C4-2B (cell line): ENCODE data around the gene ZBTB7A.

Experiments used
- ZFX ChIP-seq: fragments of 450-650 bp; IDR thresholded peaks from 2 replicates; pipeline ENCODE4 v1.6.1; 2017
- TF ChIP-seq, protein P1 (sequence below): fragments of 450-650 bp; conservative IDR thresholded peaks from 2 replicates; pipeline ENCODE4 v1.5.1; 2017; ENCODE audit warnings: mild to moderate bottlenecking

DNA sequence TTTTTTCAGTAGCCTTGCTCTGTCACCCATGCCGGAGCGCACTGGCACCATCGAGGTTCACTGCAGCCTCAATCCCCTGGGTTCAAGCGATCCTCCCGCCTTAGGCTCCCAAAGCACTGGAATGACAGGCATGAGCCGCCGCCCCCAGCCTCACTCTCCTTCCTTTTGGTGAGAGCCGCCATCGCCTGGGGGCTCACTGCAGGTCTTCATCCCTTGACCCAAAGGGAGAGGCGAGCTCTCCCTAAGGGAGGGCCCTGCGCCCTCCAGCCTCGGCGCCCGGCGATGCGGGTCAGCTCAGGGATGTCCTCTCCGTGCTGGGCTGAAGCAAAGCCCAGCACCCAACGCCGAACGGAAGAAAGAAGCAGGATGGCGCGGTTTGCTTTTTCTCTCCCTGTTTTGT lies 23.2 kb upstream of the ZBTB7A start:
- TF ChIP-seq, protein P1, sequence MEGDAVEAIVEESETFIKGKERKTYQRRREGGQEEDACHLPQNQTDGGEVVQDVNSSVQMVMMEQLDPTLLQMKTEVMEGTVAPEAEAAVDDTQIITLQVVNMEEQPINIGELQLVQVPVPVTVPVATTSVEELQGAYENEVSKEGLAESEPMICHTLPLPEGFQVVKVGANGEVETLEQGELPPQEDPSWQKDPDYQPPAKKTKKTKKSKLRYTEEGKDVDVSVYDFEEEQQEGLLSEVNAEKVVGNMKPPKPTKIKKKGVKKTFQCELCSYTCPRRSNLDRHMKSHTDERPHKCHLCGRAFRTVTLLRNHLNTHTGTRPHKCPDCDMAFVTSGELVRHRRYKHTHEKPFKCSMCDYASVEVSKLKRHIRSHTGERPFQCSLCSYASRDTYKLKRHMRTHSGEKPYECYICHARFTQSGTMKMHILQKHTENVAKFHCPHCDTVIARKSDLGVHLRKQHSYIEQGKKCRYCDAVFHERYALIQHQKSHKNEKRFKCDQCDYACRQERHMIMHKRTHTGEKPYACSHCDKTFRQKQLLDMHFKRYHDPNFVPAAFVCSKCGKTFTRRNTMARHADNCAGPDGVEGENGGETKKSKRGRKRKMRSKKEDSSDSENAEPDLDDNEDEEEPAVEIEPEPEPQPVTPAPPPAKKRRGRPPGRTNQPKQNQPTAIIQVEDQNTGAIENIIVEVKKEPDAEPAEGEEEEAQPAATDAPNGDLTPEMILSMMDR, result no peak
- TF ChIP-seq ZFX, result no peak
